GM19043 (cell line): ENCODE measurements around the gene PRR20E.
"Not testable (repeated sequence)": the region's sequence is repeated elsewhere in the genome, so short reads cannot be mapped to it uniquely, and the experiment has no call there.

ENCODE experiments used
- ATAC-seq: cut with Tn5 transposase; IDR thresholded peaks from one replicate; pipeline ENCODE4 v1.9.1; 2021; ENCODE audit warnings: low read depth; ENCODE audit not compliant: unreplicated experiment

The PRR20E gene

DNA sequence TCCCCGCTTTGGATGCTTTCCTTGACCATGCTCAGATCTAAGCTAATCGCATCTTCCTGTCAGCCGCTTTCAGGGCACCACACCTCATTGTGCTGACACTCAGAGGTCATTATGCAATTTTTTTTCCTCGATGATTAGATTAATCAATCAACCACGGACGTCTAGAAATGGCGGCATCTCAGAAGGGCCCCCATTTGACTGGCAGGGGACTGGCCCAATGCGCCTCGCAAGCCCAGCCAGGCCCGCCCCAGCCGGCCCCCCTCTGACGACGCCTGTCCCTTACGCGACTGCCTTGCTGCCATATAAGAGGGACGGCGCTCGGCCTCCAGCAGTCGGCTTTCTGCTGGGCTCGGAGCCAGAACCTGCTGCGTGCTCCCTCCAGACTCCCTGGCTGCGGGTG, at the start of gene PRR20E:
TSS of gene PRR20E (plus strand) at position 301 of the 400 bp plus-strand sequence. CDS start 387 bp downstream, outside the sequence.
- ATAC-seq, result not testable (repeated sequence)

- ATAC-seq, result no peak
These were observed 43.3 kb upstream of the PRR20E start for GRCh38 chr13:57123681-57124080.

- no peak for ATAC-seq
These were observed 38.1 kb upstream of the PRR20E start for GRCh38 chr13:57128909-57129308.

DNA sequence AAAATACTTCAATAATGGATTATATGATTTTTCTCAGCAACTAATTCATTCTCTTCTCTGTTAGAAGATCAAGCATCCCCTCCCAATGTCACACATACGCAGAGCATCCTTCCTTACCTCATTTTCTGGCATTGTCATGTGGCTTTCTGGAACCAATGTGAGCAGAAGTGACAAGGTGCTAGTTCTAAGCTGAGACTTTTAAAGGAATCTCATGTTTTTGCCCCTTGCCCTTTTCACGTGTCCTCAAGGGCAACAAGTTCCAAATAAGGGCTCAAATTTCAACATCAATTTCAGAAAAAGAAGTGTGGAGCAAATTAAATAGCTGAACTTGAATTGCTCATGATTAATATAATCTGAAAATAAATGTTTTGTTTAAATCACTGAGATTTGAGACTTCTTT, 30.9 kb upstream of the PRR20E start:
- ATAC-seq, result no peak

DNA sequence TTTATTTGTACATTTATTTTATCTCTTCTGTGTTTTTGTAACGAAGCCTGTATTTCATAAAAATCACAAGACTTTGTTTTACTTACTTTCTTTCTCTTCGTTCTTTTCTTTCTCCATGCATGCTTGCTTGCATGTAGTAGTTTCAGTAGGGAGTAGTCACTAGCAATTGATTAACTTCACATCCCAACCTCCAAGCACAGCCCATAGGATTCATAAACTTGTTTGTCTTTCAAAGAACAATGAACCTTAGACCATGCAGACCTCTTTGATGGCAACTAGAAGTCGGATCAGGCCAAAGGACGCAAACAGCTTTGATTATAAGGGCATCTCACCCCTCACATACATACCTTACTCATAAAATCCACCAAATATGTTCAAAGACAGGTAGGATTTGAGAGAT, 29.4 kb upstream of the PRR20E start:
- no peak for ATAC-seq

DNA sequence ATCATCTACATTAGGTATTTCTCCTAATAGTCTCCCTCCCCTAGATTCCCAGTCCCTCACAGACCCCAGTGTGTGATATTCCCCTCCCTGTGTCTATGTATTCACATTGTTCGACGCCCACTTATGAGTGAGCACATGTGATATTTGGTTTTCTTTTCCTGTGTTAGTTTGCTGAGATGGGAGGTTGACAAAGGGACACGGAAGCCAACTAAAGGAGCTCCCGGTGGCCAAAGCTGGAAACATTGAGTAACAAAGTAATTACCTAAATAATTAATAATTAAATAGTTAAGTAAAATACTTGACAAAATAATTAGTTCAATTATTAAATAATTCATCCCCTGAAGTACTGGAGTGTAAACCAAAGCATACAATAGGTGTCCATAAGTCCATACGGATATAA, 28.0 kb upstream of the PRR20E start:
- ATAC-seq, result no peak

DNA sequence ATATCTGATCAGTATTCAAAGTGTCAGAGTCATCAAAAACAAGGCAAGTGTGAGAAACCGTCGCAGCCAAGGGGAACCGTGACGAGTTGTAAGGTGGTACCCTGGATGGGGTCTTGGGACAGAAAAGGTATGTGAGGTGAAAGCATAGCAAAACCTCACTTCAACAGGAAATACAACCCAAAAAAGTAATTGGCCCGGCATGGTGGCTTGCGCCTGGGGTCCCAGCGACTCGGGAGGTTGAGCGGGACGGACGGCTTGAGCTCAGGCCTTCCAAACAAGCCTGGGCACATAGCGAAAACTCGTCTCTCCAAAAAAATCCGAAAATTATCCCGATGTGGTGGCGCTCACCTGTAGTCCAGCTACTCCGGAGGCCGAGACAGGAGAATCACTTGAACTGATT, 27.2 kb upstream of the PRR20E start:
- ATAC-seq, result not testable (repeated sequence)

DNA sequence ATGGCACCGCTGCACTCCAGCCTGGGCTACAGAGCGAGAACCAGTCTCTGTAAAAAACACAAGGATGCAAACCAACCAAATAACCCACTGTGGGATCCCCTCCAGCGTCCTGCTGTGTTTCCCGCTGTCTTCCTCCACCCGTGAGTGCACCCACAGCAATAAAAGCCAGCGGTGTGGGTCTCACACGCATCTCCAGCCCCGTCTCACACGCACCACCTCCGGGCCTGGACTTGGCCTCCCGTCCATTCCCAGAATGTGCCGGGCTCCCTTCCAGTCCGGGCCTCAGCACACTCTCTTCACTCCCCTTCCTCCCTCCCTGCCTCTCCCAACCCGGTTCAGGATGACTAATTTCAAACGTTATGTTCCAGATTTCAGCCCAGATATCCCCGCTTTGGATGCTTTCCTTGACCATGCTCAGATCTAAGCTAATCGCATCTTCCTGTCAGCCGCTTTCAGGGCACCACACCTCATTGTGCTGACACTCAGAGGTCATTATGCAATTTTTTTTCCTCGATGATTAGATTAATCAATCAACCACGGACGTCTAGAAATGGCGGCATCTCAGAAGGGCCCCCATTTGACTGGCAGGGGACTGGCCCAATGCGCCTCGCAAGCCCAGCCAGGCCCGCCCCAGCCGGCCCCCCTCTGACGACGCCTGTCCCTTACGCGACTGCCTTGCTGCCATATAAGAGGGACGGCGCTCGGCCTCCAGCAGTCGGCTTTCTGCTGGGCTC, 26.6 kb upstream of the PRR20E start, which contains the start of gene PRR20A:
TSS of gene PRR20A (plus strand) at position 684 of the 734 bp plus-strand sequence. CDS start 387 bp downstream, outside the sequence.
- ATAC-seq, result not testable (repeated sequence)

DNA sequence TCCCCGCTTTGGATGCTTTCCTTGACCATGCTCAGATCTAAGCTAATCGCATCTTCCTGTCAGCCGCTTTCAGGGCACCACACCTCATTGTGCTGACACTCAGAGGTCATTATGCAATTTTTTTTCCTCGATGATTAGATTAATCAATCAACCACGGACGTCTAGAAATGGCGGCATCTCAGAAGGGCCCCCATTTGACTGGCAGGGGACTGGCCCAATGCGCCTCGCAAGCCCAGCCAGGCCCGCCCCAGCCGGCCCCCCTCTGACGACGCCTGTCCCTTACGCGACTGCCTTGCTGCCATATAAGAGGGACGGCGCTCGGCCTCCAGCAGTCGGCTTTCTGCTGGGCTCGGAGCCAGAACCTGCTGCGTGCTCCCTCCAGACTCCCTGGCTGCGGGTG, 19.8 kb upstream of the PRR20E start, which contains the start of gene PRR20B:
TSS of gene PRR20B (plus strand) at position 301 of the 400 bp plus-strand sequence. CDS start 387 bp downstream, outside the sequence.
- not testable (repeated sequence) for ATAC-seq

DNA sequence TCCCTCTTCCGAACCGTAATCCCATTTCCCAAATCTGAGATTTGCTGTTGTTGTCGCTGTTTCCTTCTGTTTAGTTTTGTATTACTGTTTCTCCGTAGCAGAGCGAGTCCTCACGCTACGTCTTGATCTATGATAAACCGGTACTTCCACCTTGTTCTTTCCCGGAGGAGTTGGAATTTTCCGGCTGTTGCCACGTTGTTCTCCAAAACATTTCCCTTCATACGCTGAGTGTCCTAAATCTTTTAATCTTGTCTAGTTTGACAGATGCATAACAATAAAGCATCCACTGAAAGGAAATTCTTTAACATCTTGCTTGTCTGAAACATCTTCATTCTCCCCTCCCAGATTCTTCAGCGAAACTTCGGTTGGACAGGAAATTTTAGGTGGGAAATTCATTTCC, 18.9 kb upstream of the PRR20E start:
- ATAC-seq, result not testable (repeated sequence)

DNA sequence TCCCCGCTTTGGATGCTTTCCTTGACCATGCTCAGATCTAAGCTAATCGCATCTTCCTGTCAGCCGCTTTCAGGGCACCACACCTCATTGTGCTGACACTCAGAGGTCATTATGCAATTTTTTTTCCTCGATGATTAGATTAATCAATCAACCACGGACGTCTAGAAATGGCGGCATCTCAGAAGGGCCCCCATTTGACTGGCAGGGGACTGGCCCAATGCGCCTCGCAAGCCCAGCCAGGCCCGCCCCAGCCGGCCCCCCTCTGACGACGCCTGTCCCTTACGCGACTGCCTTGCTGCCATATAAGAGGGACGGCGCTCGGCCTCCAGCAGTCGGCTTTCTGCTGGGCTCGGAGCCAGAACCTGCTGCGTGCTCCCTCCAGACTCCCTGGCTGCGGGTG, 13.2 kb upstream of the PRR20E start, which contains the start of gene PRR20C:
TSS of gene PRR20C (plus strand) at position 301 of the 400 bp plus-strand sequence. CDS start 387 bp downstream, outside the sequence.
- not testable (repeated sequence) for ATAC-seq

- ATAC-seq, result not testable (repeated sequence)
These were observed 6.7 kb upstream of the PRR20E start, which contains the start of gene PRR20D for GRCh38 chr13:57160332-57160731. Gene PRR20D (plus strand): TSS chr13:57160632. CDS start chr13:57161019, 387 bp downstream.

GRCh38 chr13:57191667-57192066, 24.7 kb downstream of the PRR20E start:
- no peak for ATAC-seq

GRCh38 chr13:57212989-57213388, 46.0 kb downstream of the PRR20E start:
- ATAC-seq, result no peak
